Thyroid gland (tissue), 4 donors: ENCODE measurements around the gene POLN.

Experiments
- POLR2A ChIP-seq, 2 donors: fragments of 450-650 bp; IDR thresholded peaks; one replicate each; pipeline ENCODE4 v1.6.1; 2017; ENCODE audit warnings: antibody characterized with exemption in 2 of 2, mild to moderate bottlenecking in 2 of 2, moderate library complexity in 1 of 2
- TF ChIP-seq, protein P1 (sequence below), 6 experiments: fragments of 200-600 bp in 3 of 6; fragments of 450-650 bp in 3 of 6; sonication (generic) in 3 of 6; IDR thresholded peaks; one replicate each; pipeline ENCODE4 v1.5.1; 2016 to 2019; ENCODE audit warnings: antibody characterized with exemption in 6 of 6, mild to moderate bottlenecking in 2 of 6, inconsistent platforms in 1 of 6, moderate library complexity in 1 of 6

DNA sequence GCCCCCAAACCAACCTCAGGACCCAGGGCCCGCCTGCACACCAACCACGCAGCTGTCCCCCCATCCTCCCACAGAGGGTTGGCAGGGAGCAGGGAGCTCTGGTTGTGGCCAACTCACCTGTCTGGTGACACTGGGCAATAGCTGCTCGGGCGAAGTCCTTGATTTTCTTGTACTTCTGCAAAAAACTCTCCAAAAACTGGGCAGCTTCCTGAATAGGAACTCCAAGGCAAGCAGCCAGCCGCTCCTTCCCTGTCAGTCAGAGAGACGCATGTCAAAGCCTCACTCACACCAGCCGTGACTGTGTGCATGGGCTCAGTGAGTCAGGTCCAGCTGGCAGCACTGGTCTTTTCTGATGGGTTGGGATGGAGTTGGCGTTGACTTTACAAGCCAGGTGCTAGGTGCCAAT, 156.4 kb downstream of the POLN start:
- TF ChIP-seq, protein P1, sequence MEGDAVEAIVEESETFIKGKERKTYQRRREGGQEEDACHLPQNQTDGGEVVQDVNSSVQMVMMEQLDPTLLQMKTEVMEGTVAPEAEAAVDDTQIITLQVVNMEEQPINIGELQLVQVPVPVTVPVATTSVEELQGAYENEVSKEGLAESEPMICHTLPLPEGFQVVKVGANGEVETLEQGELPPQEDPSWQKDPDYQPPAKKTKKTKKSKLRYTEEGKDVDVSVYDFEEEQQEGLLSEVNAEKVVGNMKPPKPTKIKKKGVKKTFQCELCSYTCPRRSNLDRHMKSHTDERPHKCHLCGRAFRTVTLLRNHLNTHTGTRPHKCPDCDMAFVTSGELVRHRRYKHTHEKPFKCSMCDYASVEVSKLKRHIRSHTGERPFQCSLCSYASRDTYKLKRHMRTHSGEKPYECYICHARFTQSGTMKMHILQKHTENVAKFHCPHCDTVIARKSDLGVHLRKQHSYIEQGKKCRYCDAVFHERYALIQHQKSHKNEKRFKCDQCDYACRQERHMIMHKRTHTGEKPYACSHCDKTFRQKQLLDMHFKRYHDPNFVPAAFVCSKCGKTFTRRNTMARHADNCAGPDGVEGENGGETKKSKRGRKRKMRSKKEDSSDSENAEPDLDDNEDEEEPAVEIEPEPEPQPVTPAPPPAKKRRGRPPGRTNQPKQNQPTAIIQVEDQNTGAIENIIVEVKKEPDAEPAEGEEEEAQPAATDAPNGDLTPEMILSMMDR (IDR thresholded peaks at IDR 0.05), result no peak
- no peak for TF ChIP-seq POLR2A (IDR thresholded peaks at IDR 0.05)
